G401 (cell line): ENCODE results near the gene UBC. TPM values are rescaled to one million over a fixed set of nuclear protein-coding genes. Genes with fewer than 3 reads are reported as not detected.

ENCODE experiments used
- DNase-seq: peaks from one replicate; pipeline ENCODE4 v3.0.0-alpha.2; 2015; ENCODE audit warnings: low spot score
- in situ Hi-C: cut with HindIII; loops from 2 replicates; pipeline ENCODE4 v1.10.0; 2016; ENCODE audit warnings: low sequenced_read_pairs, mixed read lengths
- total RNA-seq: library from RNA; depleted of rRNA; stranded (reverse); fragments of >200 nt; shearing (Covaris generic); gene quantifications from 2 replicates; pipeline ENCODE4 v1.2.3, GENCODE V29; 2014; rRNA removed

UBC gene
- 869 and 1,083 TPM in 2 replicates for total RNA-seq

DNA sequence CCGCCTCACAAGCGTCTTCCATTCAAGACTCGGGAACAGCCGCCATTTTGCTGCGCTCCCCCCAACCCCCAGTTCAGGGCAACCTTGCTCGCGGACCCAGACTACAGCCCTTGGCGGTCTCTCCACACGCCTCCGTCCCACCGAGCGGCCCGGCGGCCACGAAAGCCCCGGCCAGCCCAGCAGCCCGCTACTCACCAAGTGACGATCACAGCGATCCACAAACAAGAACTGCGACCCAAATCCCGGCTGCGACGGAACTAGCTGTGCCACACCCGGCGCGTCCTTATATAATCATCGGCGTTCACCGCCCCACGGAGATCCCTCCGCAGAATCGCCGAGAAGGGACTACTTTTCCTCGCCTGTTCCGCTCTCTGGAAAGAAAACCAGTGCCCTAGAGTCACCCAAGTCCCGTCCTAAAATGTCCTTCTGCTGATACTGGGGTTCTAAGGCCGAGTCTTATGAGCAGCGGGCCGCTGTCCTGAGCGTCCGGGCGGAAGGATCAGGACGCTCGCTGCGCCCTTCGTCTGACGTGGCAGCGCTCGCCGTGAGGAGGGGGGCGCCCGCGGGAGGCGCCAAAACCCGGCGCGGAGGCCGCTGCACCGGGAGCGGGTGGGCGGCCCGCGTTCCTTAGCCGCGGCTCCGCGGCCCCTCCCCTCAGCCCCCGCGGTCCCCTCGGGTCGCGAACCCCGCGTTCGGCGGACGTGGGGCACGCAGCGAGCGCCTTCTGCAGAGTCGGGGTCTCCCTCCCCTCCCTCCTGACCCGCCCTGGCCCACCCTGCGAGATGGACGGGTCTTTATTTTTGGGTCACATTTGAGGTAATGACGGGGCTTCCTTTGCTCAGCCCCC is at the start of gene UBC:
TSS of gene UBC (minus strand) at position 259 of the 847 bp plus-strand sequence. CDS start 879 bp downstream, outside the sequence.
- in situ Hi-C loops = no loop called here
- peak; percentile 90 for DNase-seq

DNA sequence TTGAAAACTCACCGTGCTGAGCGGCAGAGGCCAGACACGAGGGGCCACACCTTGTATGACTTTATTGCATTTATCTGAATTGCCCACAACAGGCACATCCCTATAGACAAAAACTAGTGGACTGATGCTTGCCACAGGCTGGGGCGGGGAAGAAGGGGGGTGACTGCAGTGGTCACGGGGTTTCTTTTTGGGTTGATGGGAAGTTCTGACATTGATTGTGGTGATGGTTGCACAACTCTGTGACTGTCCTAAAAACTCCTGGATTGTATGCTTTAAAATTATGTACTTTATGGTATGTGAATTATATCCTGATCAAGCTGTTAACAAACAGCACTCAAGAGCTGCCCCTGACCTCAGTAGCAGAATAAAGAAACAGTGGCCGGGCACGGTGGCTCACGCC is 48.8 kb upstream of the UBC start:
- no peak for DNase-seq
- in situ Hi-C loops = no loop called here

DNA sequence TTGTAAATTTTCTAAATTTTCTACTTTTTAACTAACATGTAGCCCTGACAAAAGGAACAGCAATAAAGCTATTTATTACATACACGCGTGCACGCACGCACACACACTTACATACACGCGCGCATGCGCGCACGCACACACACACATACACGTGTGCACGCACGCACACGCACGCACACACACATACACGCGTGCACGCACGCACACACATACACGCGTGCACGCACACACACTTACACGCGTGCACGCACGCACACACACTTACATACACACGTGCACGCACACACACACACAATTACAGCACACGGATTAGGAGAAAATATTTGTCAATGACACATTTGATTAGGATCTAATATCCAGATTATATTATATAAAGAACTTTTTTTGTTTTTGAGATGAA is 46.6 kb upstream of the UBC start:
- in situ Hi-C loops = no loop called here
- DNase-seq = no peak

DNA sequence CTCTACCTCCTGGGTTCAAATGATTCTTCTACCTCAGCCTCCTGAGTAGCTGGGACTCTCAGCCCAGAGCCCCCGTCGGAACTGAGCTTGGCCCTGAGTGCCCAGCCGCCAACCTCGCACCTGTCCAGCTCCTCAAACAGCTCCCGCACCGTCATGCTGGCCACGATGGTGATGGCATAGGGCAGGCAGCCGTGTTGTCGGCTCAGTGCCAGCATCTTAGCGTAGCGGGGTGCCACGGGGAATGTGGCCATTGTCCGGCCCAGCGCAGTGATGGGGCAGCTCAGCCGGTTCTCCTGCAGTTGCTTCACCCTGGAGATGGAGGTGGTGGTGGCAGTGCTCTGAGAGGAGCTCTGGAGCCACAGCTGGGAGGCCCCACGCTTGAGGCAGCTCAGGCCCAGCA is 42.1 kb upstream of the UBC start:
- DNase-seq = no peak
- in situ Hi-C loops = no loop called here

DNA sequence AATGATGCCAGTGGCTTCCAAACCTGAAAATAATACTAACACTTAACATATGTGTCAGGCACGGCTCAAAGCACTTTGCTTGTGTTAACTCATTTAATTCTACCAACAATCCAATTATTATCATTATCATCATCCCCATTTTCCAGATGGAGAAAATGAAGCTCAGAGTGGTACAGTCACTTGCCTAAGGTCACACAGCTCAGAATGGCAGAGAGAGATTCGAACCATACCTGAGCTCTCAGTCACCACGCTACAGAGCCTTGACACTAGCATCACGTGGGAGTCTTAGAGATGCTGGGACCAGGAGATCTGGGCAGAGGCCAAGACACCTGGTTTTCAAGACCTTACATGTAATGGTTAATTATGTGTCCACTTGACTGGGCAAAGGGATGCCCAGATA is 40.3 kb upstream of the UBC start:
- in situ Hi-C loops = no loop called here

DNA sequence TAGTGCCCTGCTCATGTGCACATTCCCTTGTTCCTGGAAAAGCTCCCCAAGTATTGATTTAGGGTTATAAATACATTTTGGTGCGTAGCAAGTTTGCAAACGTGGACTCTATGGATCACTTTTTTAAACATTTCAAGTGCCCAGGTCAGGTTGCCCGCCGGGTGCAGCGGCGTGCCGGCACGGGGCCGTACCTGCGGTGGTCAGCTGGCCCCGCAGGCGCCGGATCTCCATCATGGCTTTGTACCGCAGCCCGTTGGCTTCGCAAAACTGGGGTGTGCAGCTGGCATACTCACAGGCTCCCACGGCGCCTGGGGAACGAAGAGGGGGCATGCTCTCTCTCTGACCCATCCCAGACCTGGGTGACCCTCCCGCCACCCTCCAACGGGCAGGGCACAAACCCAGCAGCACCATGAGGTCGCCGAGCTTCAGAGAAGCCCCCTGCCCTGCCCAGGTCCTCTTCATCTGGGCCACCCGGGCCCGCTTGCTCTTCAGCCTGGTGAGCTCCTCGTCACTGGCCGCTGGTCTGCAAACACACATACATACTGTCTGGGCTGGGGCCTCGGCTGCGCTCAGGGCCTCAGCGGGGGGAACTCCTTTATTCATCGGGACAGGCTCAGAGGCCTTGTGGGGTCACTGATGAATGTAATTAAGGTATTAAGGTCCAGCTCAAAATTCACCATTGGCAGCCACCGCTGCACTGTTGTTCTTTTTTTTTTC is 39.4 kb upstream of the UBC start:
- DNase-seq = no peak
- in situ Hi-C loops = no loop called here

More for the DNA sequence above, 40.3 kb upstream of the UBC start:
- DNase-seq = no peak

DNA sequence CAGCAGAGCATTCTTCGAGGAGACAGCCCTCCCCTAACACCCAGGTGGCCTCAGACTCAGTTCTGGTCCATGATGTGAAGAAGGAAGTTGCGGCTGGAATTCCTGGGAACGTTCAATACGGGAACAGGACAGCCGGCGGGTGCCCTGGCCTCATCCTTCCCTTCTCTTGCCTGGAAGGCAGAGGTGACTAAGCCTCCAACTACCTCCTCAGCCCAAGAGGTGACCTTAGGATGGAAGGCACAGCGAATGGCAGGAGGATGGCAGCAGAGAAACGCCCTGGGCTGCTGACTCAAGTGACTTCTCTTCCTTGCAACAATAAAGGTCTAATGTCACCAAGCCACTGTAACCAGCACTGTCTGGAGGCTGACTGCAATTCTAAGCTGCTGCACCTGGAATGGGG is 38.4 kb upstream of the UBC start:
- DNase-seq = no peak
- in situ Hi-C loops = no loop called here

DNA sequence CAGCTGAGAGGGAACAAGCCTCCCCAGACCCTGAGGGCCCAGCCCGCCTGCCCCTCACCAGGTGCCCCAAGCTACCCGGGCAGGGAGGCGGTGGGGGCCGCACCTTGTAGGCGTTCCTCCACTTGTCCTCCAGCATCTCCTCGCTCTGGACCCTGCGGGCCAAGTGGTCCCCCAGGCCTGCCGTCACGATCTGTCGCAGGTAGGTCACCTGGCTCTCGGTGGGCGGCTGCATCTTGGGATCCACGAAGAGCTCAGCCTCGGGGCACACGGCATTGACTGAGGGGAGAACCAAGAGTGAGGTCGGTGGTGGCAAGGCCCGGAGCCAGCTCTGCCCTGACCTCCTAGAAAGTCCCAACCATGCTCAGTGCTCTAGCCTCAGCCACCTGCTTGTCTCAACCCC is 37.8 kb upstream of the UBC start:
- no peak for DNase-seq
- in situ Hi-C loops = no loop called here

DNA sequence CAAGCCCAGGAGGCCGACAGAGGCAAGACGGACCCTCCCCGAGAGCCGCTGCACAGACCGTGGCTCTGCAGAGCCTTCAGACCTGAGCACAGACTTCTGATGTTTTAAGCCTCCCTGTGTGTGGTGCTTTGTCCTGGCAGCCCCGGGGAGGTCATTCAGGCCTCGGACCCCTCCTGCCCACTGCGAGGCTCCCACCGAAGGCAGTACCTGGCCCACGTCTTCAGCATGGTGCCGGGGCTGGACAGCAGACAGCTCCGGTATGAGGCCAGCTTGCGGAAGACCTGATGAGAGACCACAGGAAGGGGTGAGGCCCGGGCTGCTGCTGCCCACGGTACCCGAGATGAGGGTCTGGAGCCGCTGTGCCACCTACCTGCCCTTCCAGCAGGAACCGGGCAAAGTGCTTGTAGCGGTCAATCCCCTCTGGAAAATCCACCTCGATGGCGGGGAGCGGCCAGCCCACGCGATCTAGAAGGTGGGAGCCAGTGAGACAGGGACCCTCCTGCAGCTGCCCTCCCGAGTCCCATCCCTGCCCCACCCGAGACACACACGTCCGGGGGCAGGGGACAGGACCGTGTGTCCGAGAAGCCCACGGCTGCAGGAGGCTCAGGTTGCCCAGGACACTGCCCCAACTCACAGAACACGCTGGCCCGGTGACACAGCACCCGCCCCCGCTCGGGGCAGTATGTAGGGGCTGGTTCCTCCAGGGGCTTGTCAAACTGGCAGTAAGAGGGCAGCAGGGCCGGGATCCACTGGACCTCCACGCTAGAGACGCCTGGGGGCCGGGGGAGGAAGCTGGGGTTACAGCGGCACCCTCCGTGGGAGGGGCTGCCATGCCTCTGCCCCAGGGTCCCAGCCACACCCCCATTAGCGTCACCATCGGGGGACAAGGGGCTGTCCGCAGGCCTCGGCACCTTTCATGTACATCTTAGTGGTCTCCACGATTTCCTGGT is 35.6 kb upstream of the UBC start:
- DNase-seq = no peak
- in situ Hi-C loops = no loop called here

DNA sequence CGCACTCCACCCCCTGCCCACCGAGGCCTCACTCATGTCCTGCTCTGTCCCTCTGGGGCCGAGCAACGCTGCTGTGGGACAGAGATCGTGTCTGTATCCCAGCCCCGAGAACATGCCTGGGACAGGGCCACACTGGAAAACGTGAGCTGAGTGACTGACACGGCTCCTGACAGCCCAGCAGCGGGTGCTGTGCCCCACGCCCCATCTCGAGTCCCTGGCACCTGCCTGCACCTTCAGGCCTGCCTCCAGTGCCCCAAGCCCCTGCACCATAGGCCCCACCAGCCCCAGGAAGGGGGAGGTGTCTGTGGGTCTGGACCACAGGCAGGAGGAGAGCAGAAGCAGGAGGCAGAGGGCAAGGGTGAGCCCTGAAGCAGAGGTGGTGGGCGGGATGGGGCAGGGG is 34.6 kb upstream of the UBC start:
- in situ Hi-C loops = no loop called here
- no peak for DNase-seq

DNA sequence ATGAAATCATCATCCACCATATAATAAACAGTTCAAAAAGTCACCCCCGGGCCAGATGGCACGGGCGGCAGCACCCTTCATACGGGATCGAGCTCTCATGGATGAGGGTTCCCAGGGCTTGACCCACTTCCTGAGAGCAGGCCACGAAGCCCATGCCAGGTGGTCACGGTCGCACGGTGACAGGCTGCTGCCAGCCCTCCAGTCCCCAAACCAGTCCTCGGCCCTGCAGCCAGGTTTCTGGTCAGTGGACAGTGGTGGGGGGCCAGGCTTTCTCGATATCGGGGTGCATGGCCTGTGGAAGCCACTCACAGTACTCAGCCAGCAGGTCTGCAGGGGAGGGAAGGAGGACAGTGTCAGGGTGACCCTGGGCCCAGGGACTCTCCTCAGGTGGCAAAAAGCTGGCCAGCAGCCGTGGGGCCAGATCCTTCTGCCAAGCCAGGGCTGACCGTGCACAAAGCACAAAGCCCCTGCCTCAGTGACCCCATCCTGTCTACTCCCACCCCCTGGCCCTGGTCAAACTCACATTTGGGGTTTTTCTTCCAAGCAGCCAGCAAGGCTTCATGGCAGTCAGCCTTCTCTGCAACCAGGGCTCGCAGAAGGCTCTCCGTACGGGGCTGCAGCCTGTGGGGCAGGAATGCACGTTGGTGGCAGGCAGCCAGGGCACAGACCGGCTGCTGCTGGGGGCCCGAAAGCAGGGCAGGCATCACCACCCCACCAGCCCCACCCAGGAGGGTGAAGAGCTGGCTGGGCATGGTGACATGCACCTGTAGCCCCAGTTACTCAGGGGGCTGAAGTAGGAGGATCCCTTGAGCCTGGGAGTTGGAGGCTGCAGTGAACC is 33.3 kb upstream of the UBC start:
- peak; percentile 53 for DNase-seq
- in situ Hi-C loops = no loop called here

DNA sequence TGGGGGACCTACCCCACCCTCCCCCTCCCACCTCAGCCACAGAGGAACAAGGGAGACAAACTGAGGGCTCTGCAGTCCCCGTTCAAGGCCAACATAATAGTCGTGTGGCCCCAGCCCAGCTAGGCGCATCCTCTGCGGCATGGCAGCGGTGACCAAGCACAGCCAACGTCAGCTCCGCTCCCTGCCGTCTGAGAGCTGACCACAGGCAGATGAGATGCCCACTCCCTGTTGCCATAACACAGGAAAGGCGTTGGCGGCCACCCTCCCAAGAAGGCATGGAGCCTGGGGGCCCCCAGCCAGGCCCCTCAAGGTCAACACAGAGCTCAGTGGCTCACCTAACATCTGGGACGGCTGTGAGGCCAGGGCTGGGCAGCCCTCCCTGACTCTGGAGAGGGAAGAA is 32.6 kb upstream of the UBC start:
- in situ Hi-C loops = no loop called here

DNA sequence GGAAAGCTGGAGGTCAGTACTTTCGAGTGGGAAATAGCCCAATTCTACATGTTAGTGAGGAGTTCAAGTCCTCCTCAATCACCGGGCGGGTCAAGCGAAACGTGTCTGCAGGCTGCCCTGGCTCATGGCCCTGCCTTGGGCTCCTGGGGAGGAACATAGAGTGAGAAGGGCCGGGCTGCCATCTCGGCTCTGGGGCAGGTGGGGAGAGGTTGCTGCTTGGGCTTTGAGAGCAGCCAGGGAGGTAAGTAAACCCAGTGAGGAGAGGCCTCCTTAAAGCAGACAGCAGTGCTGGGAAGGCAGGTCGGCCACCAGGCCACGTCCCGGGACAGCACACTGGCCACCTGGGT is 32.0 kb upstream of the UBC start:
- no peak for DNase-seq
- in situ Hi-C loops = no loop called here

More for the DNA sequence above, 32.6 kb upstream of the UBC start:
- DNase-seq = no peak

DNA sequence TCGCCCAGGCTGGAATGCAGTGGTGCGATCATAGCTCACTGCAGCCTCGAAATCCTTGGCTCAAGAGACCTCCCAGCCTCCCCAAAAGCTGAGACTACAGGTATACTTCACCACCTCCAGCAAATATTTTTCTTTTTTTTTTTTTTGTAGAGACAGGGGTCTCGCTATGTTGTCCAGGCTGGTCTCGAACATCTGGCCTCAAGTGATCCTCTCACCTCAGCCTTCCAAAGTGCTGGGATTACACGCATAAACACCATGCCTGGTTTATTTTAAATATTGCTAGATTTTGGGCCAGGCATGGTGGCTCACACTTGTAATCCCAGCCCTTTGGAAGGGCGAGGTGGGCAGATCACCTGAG is 26.7 kb upstream of the UBC start:
- in situ Hi-C loops = no loop called here
- DNase-seq = no peak

DNA sequence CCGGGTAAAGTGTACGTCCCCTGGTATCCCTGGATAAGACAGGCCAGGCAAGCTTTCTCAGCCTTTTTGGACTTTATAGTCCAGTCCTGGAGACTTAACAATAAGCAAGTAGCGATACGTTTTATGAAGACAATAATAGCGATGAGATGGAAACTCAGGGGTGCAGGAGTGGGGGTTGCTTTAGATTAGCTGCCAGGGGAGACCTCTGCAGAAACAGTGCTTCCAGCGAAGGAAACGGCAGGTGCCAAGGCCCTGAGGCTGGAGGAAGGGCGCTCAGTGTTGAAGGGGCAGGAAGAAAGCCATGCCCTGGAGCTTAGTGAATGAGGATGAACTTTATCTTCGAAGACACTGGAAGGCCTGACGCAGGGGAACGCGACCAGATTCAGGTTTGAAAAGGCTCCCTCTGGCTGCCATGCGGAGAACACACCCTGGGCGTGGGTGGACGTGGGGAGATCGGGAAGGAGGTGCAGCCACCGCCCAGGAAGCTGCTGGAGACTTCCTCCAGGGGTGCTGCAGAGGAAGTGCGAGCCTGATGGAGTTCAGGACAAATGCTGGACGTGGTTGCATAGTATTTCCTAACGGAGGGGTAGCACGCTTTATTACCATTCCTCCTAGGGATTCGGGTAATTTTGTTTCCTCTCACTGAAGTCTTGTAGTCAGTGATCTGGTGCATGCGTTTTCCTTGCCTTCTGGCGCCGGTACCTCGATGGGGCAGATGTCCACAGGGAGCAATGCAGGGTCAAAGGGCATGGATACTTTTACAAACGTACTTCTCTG is 26.1 kb upstream of the UBC start:
- peak; percentile 87 for DNase-seq
- in situ Hi-C loops = no loop called here

DNA sequence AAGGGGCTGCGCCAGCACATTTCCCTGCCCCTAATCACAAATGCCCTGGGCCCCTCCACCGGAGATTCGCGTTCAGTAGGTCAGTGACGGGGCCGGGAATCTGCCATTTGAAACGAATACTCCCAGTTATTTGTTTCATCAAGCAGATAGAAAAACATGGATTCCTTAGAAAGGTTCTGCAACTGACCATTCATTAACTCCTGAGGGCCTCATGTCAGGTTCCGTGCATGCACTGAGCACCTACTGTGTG is 25.6 kb upstream of the UBC start:
- in situ Hi-C loops = no loop called here
- DNase-seq = no peak

DNA sequence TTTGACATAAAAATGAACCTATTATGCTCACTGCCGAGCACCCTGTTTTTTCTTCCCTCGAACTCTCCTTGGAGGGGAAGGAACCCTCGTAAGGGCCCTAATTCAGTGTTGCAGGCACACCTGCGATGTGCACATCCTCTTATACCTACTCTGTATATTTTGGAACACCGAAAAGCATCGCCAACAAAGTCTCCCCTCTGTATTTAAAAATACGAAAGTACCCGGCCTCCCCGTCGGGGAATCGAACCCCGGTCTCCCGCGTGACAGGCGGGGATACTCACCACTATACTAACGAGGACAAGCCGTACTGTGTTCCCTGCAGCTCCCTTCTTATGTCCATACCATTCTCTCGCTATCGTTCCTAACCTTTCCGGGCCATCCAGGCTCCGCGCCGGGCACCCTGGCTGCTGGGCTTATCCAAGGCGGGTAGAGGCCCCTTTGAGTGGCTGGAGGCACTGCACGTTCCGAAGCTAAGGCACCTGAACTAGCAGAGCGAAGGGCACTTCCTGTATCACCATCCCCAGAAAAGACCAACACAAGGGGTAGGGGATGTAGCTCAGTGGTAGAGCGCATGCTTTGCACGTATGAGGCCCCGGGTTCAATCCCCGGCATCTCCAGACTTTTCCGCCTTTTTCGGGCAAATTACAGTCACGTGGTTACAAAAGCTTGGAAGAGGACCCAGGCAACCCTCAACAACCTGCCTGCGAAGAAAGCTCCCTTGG is 25.1 kb upstream of the UBC start:
- in situ Hi-C loops = no loop called here
- peak; percentile 96 for DNase-seq

DNA sequence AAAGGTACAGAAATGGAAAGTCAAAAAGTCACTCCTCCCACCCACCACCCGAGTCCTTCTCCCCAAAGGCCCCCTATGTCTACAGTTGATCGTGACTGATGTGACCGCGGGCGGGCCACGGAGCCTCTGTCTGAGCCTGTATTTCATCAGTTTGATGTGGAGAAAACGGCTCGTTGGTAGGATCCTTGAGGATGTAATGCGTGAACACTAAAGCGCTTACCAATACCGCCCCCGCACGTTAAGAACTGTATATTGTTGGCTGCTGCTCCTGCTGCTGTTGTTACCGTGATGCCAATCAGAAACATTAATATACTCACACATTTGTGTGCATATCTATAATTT is 24.6 kb upstream of the UBC start:
- in situ Hi-C loops = no loop called here
- peak; percentile 89 for DNase-seq
